Measurements from ENCODE around the gene SLC25A33.

SLC25A33 gene

DNA sequence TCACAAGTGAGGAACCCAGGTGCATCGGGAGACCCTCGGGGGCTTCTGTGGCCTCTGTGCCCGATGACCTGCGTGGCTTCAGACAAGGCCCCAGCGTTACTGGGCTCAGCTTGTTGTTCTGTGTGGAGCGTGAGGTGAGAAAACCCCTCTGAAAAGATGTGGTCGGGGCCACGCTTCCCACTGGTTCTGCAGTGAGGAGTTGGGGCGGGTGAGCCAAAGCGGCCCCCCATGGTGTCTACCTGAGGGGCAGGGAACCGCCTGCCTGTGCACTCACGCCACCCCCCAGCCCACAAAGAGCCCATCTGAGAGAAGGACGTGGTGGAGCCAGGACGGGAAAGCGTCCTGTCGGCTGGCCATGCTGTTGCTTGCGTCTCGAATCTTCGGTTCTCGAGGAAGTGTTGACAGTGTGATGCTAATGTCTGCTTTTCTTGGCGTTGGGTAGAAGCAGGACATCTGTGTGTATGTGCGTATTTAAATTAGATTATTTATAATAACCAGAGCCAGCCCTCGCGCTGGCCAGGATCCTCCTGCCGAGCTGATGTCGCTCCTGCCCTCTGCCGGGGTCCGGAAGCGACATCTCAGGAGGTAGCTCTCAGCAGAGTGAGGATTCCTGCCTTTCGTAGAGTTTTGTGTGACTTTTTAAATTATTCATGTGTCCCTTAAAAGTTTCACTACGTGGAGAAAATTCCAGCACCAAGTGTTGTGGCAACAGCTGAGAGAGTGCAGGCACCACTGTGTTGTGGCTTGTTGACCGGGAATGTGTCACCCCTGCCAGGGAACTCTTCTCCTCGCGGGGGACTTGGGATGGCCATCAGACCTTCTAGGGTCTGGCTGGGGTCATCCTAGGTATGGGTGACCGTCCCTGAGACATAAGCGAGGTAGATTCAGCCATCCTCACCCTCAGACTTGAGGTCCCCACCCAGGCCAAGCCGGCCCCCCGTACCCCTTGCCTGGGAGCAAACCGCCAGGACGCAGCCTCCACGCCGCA is 64.8 kb downstream of the SLC25A33 start:
- DNase-seq (ENCODE audit: insufficient read length, low spot score) (no peak), FAIRE-seq (no peak)
- TF ChIP-seq SPI1 (IDR thresholded peaks at IDR 0.05; ENCODE audit: low read depth, low read length) (no peak), POLR2A (IDR thresholded peaks at IDR 0.05; ENCODE audit: low read depth, low read length) (no peak), POLR2AphosphoS5 (IDR thresholded peaks at IDR 0.05; ENCODE audit: low read depth, low read length) (no peak), POU2F2 (IDR thresholded peaks at IDR 0.05; ENCODE audit: low read depth, low read length) (no peak), TAF1 (IDR thresholded peaks at IDR 0.05; ENCODE audit: low read depth, low read length) (no peak), PAX5 (IDR thresholded peaks at IDR 0.05; ENCODE audit: insufficient read depth, low read length, severe bottlenecking) (no peak)

DNA sequence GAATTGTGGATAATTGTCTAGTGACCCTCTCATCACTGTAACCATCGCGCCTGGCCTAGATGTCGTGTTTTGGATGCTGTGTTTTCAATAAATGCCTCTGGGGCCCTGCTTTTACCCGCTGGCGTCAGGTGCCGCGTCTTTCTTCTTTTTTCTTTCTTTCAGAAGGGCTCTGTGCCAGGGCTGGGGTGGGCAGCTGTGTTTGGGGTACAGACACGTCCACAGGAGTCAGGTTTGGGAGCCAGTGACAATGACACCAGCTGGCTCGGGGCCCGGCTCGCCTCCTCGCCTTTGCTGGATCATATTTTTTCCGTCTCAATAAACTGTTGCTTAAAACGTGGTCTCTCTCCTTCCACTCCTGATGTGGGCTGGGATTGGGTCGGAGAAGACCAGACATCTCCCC is 65.6 kb downstream of the SLC25A33 start:
- DNase-seq (ENCODE audit: insufficient read length, low spot score): no peak
- no peak for TF ChIP-seq SPI1 (IDR thresholded peaks at IDR 0.05; ENCODE audit: low read depth, low read length)
- TF ChIP-seq TAF1 (IDR thresholded peaks at IDR 0.05; ENCODE audit: low read depth, low read length): no peak
- TF ChIP-seq POLR2AphosphoS5 (IDR thresholded peaks at IDR 0.05; ENCODE audit: low read depth, low read length): no peak
- no peak for TF ChIP-seq PAX5 (IDR thresholded peaks at IDR 0.05; ENCODE audit: insufficient read depth, low read length, severe bottlenecking)
- TF ChIP-seq POLR2A (IDR thresholded peaks at IDR 0.05; ENCODE audit: low read depth, low read length): no peak
- no peak for TF ChIP-seq POU2F2 (IDR thresholded peaks at IDR 0.05; ENCODE audit: low read depth, low read length)
- no peak for FAIRE-seq

GRCh38 chr1:9605946-9606455 is 66.7 kb downstream of the SLC25A33 start:
- DNase-seq (ENCODE audit: insufficient read length, low spot score) (no peak), FAIRE-seq (no peak)
- TF ChIP-seq POU2F2 (IDR thresholded peaks at IDR 0.05; ENCODE audit: low read depth, low read length): no peak
- no peak for TF ChIP-seq TAF1 (IDR thresholded peaks at IDR 0.05; ENCODE audit: low read depth, low read length)
- no peak for TF ChIP-seq POLR2A (IDR thresholded peaks at IDR 0.05; ENCODE audit: low read depth, low read length)
- no peak for TF ChIP-seq PAX5 (IDR thresholded peaks at IDR 0.05; ENCODE audit: insufficient read depth, low read length, severe bottlenecking)
- TF ChIP-seq SPI1 (IDR thresholded peaks at IDR 0.05; ENCODE audit: low read depth, low read length): no peak
- no peak for TF ChIP-seq POLR2AphosphoS5 (IDR thresholded peaks at IDR 0.05; ENCODE audit: low read depth, low read length)

DNA sequence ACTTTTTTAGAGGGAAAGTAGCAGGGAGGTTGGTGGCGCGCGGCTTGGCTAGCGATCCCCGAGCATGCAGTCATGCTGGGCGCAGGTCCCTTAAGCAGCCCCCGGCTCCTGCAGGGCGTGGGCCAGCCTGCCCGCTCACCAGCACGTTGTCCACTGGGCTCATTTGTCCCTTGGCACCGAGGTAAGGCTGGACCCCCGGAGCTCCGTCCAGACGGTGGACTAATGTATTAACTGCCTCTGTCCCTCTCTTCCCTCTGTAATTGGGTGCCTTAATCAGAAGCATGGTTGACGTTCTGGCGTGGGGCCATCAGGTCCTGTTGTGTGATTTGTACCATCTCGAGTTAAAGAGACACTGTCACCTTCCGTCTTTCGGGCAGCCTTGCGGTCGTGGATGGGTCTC is 67.2 kb downstream of the SLC25A33 start:
- DNase-seq (ENCODE audit: insufficient read length, low spot score) (no peak), FAIRE-seq (no peak)
- TF ChIP-seq POLR2AphosphoS5 (IDR thresholded peaks at IDR 0.05; ENCODE audit: low read depth, low read length) (no peak), SPI1 (IDR thresholded peaks at IDR 0.05; ENCODE audit: low read depth, low read length) (no peak), POLR2A (IDR thresholded peaks at IDR 0.05; ENCODE audit: low read depth, low read length) (no peak), PAX5 (IDR thresholded peaks at IDR 0.05; ENCODE audit: insufficient read depth, low read length, severe bottlenecking) (no peak), POU2F2 (IDR thresholded peaks at IDR 0.05; ENCODE audit: low read depth, low read length) (no peak), TAF1 (IDR thresholded peaks at IDR 0.05; ENCODE audit: low read depth, low read length) (no peak)

DNA sequence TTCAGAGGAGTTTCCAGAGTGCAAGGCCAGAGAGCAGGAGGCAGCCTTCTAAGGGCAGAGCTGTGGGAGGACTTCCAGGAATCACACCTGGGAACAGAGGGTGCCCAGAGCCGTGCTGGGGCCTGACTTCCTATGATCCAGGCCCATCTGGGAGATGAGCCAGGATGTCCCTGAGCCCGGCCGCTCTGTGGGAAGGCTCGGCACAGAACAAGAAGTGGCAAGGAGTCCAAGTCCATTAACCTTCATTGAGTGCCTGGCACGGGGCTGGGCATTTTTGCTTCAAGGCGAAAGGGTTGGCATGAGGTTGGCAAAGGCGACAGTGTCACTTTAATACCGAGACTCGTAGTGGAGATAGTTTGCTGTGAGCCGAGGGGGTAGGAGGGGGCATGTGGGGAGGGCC is 67.7 kb downstream of the SLC25A33 start:
- FAIRE-seq: no peak
- no peak for DNase-seq (ENCODE audit: insufficient read length, low spot score)

GRCh38 chr1:9607352-9607751 is 68.1 kb downstream of the SLC25A33 start:
- DNase-seq (ENCODE audit: insufficient read length, low spot score) (no peak), FAIRE-seq (no peak)
- TF ChIP-seq TAF1 (IDR thresholded peaks at IDR 0.05; ENCODE audit: low read depth, low read length) (no peak), SPI1 (IDR thresholded peaks at IDR 0.05; ENCODE audit: low read depth, low read length) (no peak), POLR2A (IDR thresholded peaks at IDR 0.05; ENCODE audit: low read depth, low read length) (no peak), PAX5 (IDR thresholded peaks at IDR 0.05; ENCODE audit: insufficient read depth, low read length, severe bottlenecking) (no peak), POU2F2 (IDR thresholded peaks at IDR 0.05; ENCODE audit: low read depth, low read length) (no peak), POLR2AphosphoS5 (IDR thresholded peaks at IDR 0.05; ENCODE audit: low read depth, low read length) (no peak)

More for the DNA sequence above, 67.7 kb downstream of the SLC25A33 start:
- TF ChIP-seq SPI1 (IDR thresholded peaks at IDR 0.05; ENCODE audit: low read depth, low read length) (no peak), TAF1 (IDR thresholded peaks at IDR 0.05; ENCODE audit: low read depth, low read length) (no peak), POLR2A (IDR thresholded peaks at IDR 0.05; ENCODE audit: low read depth, low read length) (no peak), POU2F2 (IDR thresholded peaks at IDR 0.05; ENCODE audit: low read depth, low read length) (no peak), PAX5 (IDR thresholded peaks at IDR 0.05; ENCODE audit: insufficient read depth, low read length, severe bottlenecking) (no peak), POLR2AphosphoS5 (IDR thresholded peaks at IDR 0.05; ENCODE audit: low read depth, low read length) (no peak)

- TF ChIP-seq POU2F2 (IDR thresholded peaks at IDR 0.05; ENCODE audit: low read depth, low read length): no peak
- TF ChIP-seq SPI1 (IDR thresholded peaks at IDR 0.05; ENCODE audit: low read depth, low read length): no peak
- TF ChIP-seq POLR2A (IDR thresholded peaks at IDR 0.05; ENCODE audit: low read depth, low read length): no peak
- no peak for TF ChIP-seq PAX5 (IDR thresholded peaks at IDR 0.05; ENCODE audit: insufficient read depth, low read length, severe bottlenecking)
- TF ChIP-seq POLR2AphosphoS5 (IDR thresholded peaks at IDR 0.05; ENCODE audit: low read depth, low read length): no peak
- no peak for TF ChIP-seq TAF1 (IDR thresholded peaks at IDR 0.05; ENCODE audit: low read depth, low read length)
- DNase-seq (ENCODE audit: insufficient read length, low spot score) (no peak), FAIRE-seq (no peak)
Measured at GRCh38 chr1:9609998-9610397, 70.7 kb downstream of the SLC25A33 start.

- no peak for TF ChIP-seq TAF1 (IDR thresholded peaks at IDR 0.05; ENCODE audit: low read depth, low read length)
- no peak for DNase-seq (ENCODE audit: insufficient read length, low spot score)
- no peak for FAIRE-seq
Measured at GRCh38 chr1:9610548-9610947, 71.3 kb downstream of the SLC25A33 start.

DNA sequence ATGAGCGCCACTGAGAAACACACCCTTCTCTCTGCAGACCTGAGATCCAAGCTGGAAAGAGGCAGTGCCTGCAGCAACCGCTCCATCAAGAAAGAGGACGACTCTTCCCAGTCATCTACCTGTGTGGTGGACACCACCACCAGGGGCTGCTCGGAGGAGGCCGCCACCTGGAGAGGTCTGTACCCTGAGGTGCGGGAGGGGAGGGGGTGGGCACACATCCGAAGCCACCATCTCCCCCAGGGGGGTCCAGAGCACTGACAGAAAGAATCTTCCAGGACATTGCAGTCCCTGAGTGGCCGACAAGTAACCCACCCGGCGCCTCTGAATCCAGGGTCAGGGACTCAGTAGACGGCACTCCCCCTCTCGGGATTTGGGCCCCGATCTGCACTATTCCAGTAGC is 72.5 kb downstream of the SLC25A33 start:
- no peak for TF ChIP-seq POLR2AphosphoS5 (IDR thresholded peaks at IDR 0.05; ENCODE audit: low read depth, low read length)
- TF ChIP-seq PAX5 (IDR thresholded peaks at IDR 0.05; ENCODE audit: insufficient read depth, low read length, severe bottlenecking): no peak
- no peak for TF ChIP-seq POU2F2 (IDR thresholded peaks at IDR 0.05; ENCODE audit: low read depth, low read length)
- no peak for TF ChIP-seq SPI1 (IDR thresholded peaks at IDR 0.05; ENCODE audit: low read depth, low read length)
- TF ChIP-seq POLR2A (IDR thresholded peaks at IDR 0.05; ENCODE audit: low read depth, low read length): no peak
- TF ChIP-seq TAF1 (IDR thresholded peaks at IDR 0.05; ENCODE audit: low read depth, low read length): no peak
- DNase-seq (ENCODE audit: insufficient read length, low spot score) (no peak), FAIRE-seq (no peak)

Data from GM12891 (cell line).